ENCODE data around the gene RNF149. TPM values are rescaled to one million over a fixed set of nuclear protein-coding genes. Genes with fewer than 3 reads are reported as not detected.

Gene RNF149, protein sequence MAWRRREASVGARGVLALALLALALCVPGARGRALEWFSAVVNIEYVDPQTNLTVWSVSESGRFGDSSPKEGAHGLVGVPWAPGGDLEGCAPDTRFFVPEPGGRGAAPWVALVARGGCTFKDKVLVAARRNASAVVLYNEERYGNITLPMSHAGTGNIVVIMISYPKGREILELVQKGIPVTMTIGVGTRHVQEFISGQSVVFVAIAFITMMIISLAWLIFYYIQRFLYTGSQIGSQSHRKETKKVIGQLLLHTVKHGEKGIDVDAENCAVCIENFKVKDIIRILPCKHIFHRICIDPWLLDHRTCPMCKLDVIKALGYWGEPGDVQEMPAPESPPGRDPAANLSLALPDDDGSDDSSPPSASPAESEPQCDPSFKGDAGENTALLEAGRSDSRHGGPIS
- total RNA-seq = 10 to 100 TPM; 28.1 to 62.5 (median 45.3) TPM
- polyA plus RNA-seq = 10 to 100 TPM; 20.3 to 45.7 TPM
- long read RNA-seq, donor 1, transcript RNF149-201 (7 exons, 2,458 nt) = major isoform, 125 of 160 reads
- long read RNA-seq, donor 1, partial matches to known transcripts = 16 of 160 reads
- long read RNA-seq, donor 1, other reads (novel, unspliced or antisense) = 18 of 160 reads
- long read RNA-seq, donor 2, transcript RNF149-201 (7 exons, 2,458 nt) = major isoform, 18 of 23 reads
- long read RNA-seq, donor 2, partial matches to known transcripts = 5 of 23 reads
- long read RNA-seq, donor 2, other reads (novel, unspliced or antisense) = 0 of 23 reads
- long read RNA-seq, donor 3, transcript RNF149-201 (7 exons, 2,458 nt) = major isoform, 68 of 91 reads
- long read RNA-seq, donor 3, partial matches to known transcripts = 9 of 91 reads
- long read RNA-seq, donor 3, other reads (novel, unspliced or antisense) = 13 of 91 reads

DNA sequence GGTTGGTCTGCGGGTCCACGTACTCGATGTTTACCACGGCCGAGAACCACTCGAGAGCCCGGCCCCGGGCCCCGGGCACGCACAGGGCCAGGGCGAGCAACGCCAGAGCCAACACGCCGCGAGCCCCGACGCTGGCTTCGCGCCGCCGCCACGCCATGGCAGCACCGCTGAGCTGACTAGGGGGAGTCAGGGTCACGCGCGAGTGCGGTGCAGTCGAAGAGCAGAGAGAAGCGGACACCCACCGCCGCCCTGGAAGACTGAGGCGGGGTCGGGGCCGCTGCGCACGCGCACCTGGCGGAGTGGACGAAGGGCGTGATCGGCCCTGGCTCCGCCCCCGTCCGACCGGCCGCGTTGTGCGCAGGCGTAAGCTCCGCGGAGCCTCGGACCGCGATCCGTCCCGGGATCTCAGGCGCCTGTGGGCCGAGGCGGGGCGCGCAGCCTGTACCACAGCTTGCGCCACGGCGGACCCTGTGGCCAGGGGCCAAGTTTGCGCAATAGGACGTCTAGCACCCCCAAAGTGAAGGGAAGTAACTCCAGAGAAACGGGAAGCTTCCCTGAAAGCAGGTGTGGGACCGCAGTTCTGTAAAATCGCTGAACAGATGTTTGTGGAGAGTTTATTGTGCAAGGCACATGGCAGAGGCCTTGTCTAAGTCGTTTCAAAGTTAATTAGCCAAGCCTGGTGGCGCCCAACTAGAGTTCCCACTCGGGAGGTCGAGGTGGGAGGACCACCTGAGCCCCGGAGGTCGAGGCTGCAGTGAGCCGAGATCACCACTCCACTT lies at the start of gene RNF149:
Gene RNF149, minus strand, starts transcription at position 270 of the 779 bp plus-strand sequence. Its CDS starts 113 bp downstream, at position 157.
- TF ChIP-seq EP300 (IDR thresholded peaks at IDR 0.05) = no peak
- peak; percentile 89 for TF ChIP-seq POLR2A (IDR thresholded peaks at IDR 0.05)
- TF ChIP-seq, protein P1, sequence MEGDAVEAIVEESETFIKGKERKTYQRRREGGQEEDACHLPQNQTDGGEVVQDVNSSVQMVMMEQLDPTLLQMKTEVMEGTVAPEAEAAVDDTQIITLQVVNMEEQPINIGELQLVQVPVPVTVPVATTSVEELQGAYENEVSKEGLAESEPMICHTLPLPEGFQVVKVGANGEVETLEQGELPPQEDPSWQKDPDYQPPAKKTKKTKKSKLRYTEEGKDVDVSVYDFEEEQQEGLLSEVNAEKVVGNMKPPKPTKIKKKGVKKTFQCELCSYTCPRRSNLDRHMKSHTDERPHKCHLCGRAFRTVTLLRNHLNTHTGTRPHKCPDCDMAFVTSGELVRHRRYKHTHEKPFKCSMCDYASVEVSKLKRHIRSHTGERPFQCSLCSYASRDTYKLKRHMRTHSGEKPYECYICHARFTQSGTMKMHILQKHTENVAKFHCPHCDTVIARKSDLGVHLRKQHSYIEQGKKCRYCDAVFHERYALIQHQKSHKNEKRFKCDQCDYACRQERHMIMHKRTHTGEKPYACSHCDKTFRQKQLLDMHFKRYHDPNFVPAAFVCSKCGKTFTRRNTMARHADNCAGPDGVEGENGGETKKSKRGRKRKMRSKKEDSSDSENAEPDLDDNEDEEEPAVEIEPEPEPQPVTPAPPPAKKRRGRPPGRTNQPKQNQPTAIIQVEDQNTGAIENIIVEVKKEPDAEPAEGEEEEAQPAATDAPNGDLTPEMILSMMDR (IDR thresholded peaks at IDR 0.05) = peak in 2 of 3 donors; percentile 36 to 52
- Histone ChIP-seq H3K9me3 (no peaks in the 10 kb centered on the region), H3K4me3 (peak within 1 kb of the TSS; percentile 80), H3K4me1 (ENCODE audit: insufficient read depth) (peaks cover 14% of the 10 kb centered on the region), H3K36me3 (no peaks in the 10 kb centered on the region), H3K27ac (peak within 1 kb of the TSS; percentile 77 to 84), H3K27me3 (no peaks in the 10 kb centered on the region)
- peak; percentile 93 to 97 (median 96) for DNase-seq
- intact Hi-C loops (cut with DNase I) = no loop called here
- WGBS, 3 donors = 1 to 2% (median 1%) methylated on average over 35 to 76 of the region's 76 CpGs

DNA sequence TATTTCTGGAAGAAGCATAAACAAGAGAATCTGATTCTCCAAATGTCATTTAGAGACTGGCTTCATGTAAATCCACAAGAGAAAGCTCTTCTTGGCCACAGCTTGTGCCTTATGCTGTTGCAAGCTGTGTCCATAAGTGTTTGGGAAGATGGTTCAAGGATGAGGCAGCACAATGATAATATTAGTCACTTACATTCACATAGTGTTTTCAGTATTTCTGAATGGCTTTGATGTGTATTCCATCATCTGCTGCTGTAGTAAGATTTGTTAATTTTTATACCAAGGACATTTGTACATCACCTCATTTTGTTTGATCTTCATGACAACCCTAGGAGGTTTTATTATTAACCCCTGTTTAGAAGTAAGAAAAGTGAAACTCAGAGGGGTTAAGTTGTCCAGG lies 48.9 kb upstream of the RNF149 start:
- H3K9me3 ChIP-seq = no peaks in the 10 kb centered on the region

DNA sequence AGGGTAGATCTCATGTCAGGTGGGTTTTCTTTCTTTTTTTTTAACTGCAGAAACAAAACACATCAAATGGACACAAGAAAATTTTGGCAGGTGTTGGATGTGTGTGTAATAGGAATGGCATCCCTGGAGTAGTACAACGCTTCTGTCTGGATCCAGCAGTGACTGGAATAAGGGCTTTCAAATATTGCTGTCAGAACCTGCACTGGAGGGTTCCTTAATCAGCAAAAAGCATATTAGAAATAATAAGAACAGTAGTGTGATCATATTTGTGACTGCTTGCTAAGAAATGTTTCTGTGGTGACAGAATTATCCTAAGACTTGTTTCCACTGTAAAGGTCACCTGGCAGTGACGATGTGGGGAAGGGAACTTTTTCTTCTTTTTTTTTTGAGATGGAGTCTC lies 48.0 kb upstream of the RNF149 start:
- intact Hi-C loops (cut with DNase I) = no loop called here
- Histone ChIP-seq H3K36me3 (no peaks in the 10 kb centered on the region), H3K9me3 (no peaks in the 10 kb centered on the region), H3K4me3 (no peak overlapping the region), H3K27me3 (no peaks in the 10 kb centered on the region), H3K27ac (no peak overlapping the region), H3K4me1 (ENCODE audit: insufficient read depth) (no peaks in the 10 kb centered on the region)
- 57 to 65% (median 61%) methylated on average over 2 of the region's 2 CpGs for WGBS, 3 donors
- DNase-seq = no peak
- TF ChIP-seq EP300 (IDR thresholded peaks at IDR 0.05) = no peak
- TF ChIP-seq, protein P1 (IDR thresholded peaks at IDR 0.05) = no peak
- no peak for TF ChIP-seq POLR2A (IDR thresholded peaks at IDR 0.05)

More for the DNA sequence above, 48.9 kb upstream of the RNF149 start:
- H3K27ac ChIP-seq = no peak overlapping the region
- H3K36me3 ChIP-seq = no peaks in the 10 kb centered on the region
- no peaks in the 10 kb centered on the region for H3K27me3 ChIP-seq
- H3K4me3 ChIP-seq = no peak overlapping the region
- DNase-seq = no peak
- no peaks in the 10 kb centered on the region for H3K4me1 ChIP-seq (ENCODE audit: insufficient read depth)
- TF ChIP-seq POLR2A (IDR thresholded peaks at IDR 0.05) = no peak
- TF ChIP-seq, protein P1 (IDR thresholded peaks at IDR 0.05) = no peak
- no peak for TF ChIP-seq EP300 (IDR thresholded peaks at IDR 0.05)
- intact Hi-C loops (cut with DNase I) = no loop called here

DNA sequence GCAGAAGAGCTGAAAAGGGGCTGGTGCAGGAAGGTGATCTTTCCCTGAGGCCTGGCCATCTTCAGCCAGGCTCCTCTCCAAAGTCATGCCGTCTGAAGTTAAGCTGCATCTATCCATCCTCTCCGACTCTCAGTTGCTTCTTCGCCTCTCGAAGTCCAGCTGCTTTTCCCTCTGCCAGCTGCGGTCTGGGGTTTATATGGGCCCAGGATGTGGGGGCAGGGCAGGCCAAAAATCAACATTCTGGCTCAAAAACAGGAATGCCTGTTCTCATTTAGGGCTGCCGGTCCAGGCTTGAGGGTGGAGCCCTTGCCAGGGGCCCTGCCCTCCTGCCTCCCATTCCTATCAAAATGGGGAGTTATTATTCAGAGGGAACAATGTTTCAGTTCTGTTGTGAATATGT lies 47.6 kb upstream of the RNF149 start:
- no peak for DNase-seq
- WGBS, 3 donors = 64 to 76% (median 69%) methylated on average over 6 of the region's 6 CpGs
- intact Hi-C loops (cut with DNase I) = no loop called here
- no peak overlapping the region for H3K27ac ChIP-seq
- no peaks in the 10 kb centered on the region for H3K9me3 ChIP-seq
- H3K4me1 ChIP-seq (ENCODE audit: insufficient read depth) = no peaks in the 10 kb centered on the region
- no peak for TF ChIP-seq EP300 (IDR thresholded peaks at IDR 0.05)
- no peak for TF ChIP-seq POLR2A (IDR thresholded peaks at IDR 0.05)
- no peaks in the 10 kb centered on the region for H3K36me3 ChIP-seq
- no peaks in the 10 kb centered on the region for H3K27me3 ChIP-seq
- H3K4me3 ChIP-seq = no peak overlapping the region

All from ovary (tissue), 10 donors.